Measurements from ENCODE around the gene RING1. TPM values are rescaled to one million over a fixed set of nuclear protein-coding genes. Genes with fewer than 3 reads are reported as not detected.

The RING1 gene
- total and polyA plus RNA-seq, 5 donors: 30.4 to 38.2 (median 33.7) TPM

- Histone ChIP-seq H3K4me1 (ENCODE audit: control insufficient read depth, insufficient read depth, low read length) (peaks cover 3% of the 10 kb centered on the region), H3K4me3 (ENCODE audit: low read length) (no peak overlapping the region), H3K27me3 (ENCODE audit: control insufficient read depth, insufficient read depth) (no peaks in the 10 kb centered on the region), H3K27ac (ENCODE audit: low read length) (no peak overlapping the region), H3K9me3 (ENCODE audit: control insufficient read depth, low read length) (no peaks in the 10 kb centered on the region)
- WGBS: 63% methylated on average over 8 of the region's 8 CpGs
- intact Hi-C loops (cut with DNase I): no loop called here
- ATAC-seq (no peak), DNase-seq (peak in 1 of 3 donors; percentile 10)
These were observed 13.8 kb upstream of the RING1 start for GRCh38 chr6:33194431-33194979.

- Histone ChIP-seq H3K27me3 (ENCODE audit: control insufficient read depth, insufficient read depth) (no peaks in the 10 kb centered on the region), H3K9me3 (ENCODE audit: control insufficient read depth, low read length) (no peaks in the 10 kb centered on the region), H3K4me3 (ENCODE audit: low read length) (no peak overlapping the region), H3K27ac (ENCODE audit: low read length) (no peak overlapping the region), H3K4me1 (ENCODE audit: control insufficient read depth, insufficient read depth, low read length) (peaks cover 3% of the 10 kb centered on the region)
- 72% methylated on average over 15 of the region's 15 CpGs for WGBS
- ATAC-seq (no peak), DNase-seq (peak in 1 of 3 donors; percentile 56)
- intact Hi-C loops (cut with DNase I): loop anchor here in 1 of 4 donors (5.0 kb wide), 1 partner anchor 33 kb away; no protein-coding TSS in a partner anchor
These were observed 12.8 kb upstream of the RING1 start for GRCh38 chr6:33195304-33196165.

GRCh38 chr6:33197431-33198048 is 10.8 kb upstream of the RING1 start:
- H3K27me3 ChIP-seq (ENCODE audit: control insufficient read depth, insufficient read depth): no peaks in the 10 kb centered on the region
- peaks cover 4% of the 10 kb centered on the region for H3K4me1 ChIP-seq (ENCODE audit: control insufficient read depth, insufficient read depth, low read length)
- WGBS: 30% methylated on average over 12 of the region's 12 CpGs
- H3K4me3 ChIP-seq (ENCODE audit: low read length): no peak overlapping the region
- DNase-seq (peak in 2 of 3 donors; percentile 72 to 73), ATAC-seq (peak; percentile 10 to 22)
- no peaks in the 10 kb centered on the region for H3K9me3 ChIP-seq (ENCODE audit: control insufficient read depth, low read length)
- no peak overlapping the region for H3K27ac ChIP-seq (ENCODE audit: low read length)
- intact Hi-C loops (cut with DNase I): loop anchor here in 1 of 4 donors (5.0 kb wide), 1 partner anchor 35 kb away; no protein-coding TSS in a partner anchor

- no peak overlapping the region for H3K4me3 ChIP-seq (ENCODE audit: low read length)
- no peak overlapping the region for H3K27ac ChIP-seq (ENCODE audit: low read length)
These were observed 10.0 kb upstream of the RING1 start for GRCh38 chr6:33198159-33198852.

GRCh38 chr6:33198853-33199436 is 9.4 kb upstream of the RING1 start:
- ATAC-seq (no peak), DNase-seq (peak in 1 of 3 donors; percentile 44)
- WGBS: 37% methylated on average over 3 of the region's 3 CpGs
- Histone ChIP-seq H3K27me3 (ENCODE audit: control insufficient read depth, insufficient read depth) (no peaks in the 10 kb centered on the region), H3K27ac (ENCODE audit: low read length) (no peak overlapping the region), H3K4me1 (ENCODE audit: control insufficient read depth, insufficient read depth, low read length) (peaks cover 7% of the 10 kb centered on the region), H3K9me3 (ENCODE audit: control insufficient read depth, low read length) (no peaks in the 10 kb centered on the region), H3K4me3 (ENCODE audit: low read length) (peak overlapping the region; percentile 85)
- intact Hi-C loops (cut with DNase I): loop anchor here in 1 of 4 donors (5.0 kb wide), 1 partner anchor 37 kb away; no protein-coding TSS in a partner anchor

More at GRCh38 chr6:33198159-33198852, 10.0 kb upstream of the RING1 start:
- no peaks in the 10 kb centered on the region for H3K27me3 ChIP-seq (ENCODE audit: control insufficient read depth, insufficient read depth)
- DNase-seq (peak in 1 of 3 donors; percentile 40), ATAC-seq (no peak)
- no peaks in the 10 kb centered on the region for H3K9me3 ChIP-seq (ENCODE audit: control insufficient read depth, low read length)
- peaks cover 4% of the 10 kb centered on the region for H3K4me1 ChIP-seq (ENCODE audit: control insufficient read depth, insufficient read depth, low read length)
- WGBS: 70% methylated on average over 6 of the region's 6 CpGs
- intact Hi-C loops (cut with DNase I): loop anchor here in 1 of 4 donors (5.0 kb wide), 1 partner anchor 36 kb away; no protein-coding TSS in a partner anchor

- 1% methylated on average over 26 of the region's 26 CpGs for WGBS
- Histone ChIP-seq H3K4me1 (ENCODE audit: control insufficient read depth, insufficient read depth, low read length) (peaks cover 9% of the 10 kb centered on the region), H3K27ac (ENCODE audit: low read length) (peak overlapping the region; percentile 95), H3K9me3 (ENCODE audit: control insufficient read depth, low read length) (no peaks in the 10 kb centered on the region), H3K27me3 (ENCODE audit: control insufficient read depth, insufficient read depth) (no peaks in the 10 kb centered on the region), H3K4me3 (ENCODE audit: low read length) (peak overlapping the region; percentile 85)
- ATAC-seq (peak; percentile 35 to 59), DNase-seq (peak; percentile 79 to 91 (median 89))
- intact Hi-C loops (cut with DNase I): loop anchor here in 1 of 4 donors (5.0 kb wide), 1 partner anchor 37 kb away; no protein-coding TSS in a partner anchor
These were observed 8.5 kb upstream of the RING1 start for GRCh38 chr6:33199687-33200218.

DNA sequence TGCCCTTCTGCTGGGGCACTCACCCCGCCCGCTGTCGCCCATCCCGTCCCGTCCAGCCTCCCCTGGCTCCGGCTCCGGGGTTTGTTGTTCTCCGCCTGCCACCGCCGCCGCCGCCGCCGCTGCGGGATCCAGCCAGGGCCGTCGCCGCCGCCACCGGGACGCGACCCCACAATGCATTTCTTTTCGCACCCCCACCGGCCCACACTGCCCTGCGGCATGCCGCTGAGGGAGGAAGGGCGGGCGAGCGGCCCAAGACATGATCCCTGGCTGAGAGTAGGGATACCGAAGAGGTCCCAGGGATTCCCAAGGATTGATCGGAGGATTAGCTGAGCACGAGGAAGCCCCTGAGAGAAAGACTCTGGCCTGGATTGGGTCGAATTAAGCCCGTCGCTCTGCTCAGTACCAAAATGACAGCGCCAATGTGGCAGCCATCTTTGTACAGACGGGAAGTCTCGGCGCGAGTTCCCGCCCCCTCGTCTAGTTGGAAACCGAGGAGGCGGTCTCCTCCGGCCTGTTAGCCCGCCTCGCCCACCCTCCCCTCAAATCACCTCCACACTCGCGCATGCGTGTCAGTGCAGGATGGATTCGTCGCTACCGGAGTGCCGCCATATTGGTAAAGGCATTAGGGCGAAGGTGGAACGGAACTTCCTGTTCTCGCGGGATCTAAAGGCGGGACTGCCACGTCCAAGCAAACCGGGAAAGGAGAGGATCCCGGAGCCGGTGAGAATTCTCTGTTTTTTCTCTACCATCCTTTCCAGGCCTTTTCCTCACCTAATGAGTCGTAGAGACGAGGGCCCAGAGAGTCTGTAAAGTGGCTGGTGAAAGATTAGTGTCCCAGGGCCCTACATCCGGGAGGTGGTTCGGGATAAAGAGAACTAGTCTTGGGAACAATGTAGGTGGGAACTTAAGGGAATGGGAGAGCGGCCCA is 7.8 kb upstream of the RING1 start, which contains the start of the genes RXRB and SLC39A7:
TSS of gene RXRB (minus strand) at position 447 of the 928 bp plus-strand sequence. CDS start at position 258, 189 bp downstream.
TSS of gene SLC39A7 (plus strand) at position 649 of the 928 bp plus-strand sequence. CDS start 379 bp downstream, outside the sequence.
- WGBS: under 1% methylated on average over 68 of the region's 68 CpGs
- intact Hi-C loops (cut with DNase I): no loop called here
- peaks cover 15% of the 10 kb centered on the region for H3K4me1 ChIP-seq (ENCODE audit: control insufficient read depth, insufficient read depth, low read length)
- peak within 1 kb of the TSS; percentile 95 for H3K27ac ChIP-seq (ENCODE audit: low read length)
- ATAC-seq (peak; percentile 90 to 91), DNase-seq (peak; percentile 100)
- H3K4me3 ChIP-seq (ENCODE audit: low read length): peak within 1 kb of the TSS; percentile 85
- H3K9me3 ChIP-seq (ENCODE audit: control insufficient read depth, low read length): no peaks in the 10 kb centered on the region
- no peaks in the 10 kb centered on the region for H3K27me3 ChIP-seq (ENCODE audit: control insufficient read depth, insufficient read depth)

DNA sequence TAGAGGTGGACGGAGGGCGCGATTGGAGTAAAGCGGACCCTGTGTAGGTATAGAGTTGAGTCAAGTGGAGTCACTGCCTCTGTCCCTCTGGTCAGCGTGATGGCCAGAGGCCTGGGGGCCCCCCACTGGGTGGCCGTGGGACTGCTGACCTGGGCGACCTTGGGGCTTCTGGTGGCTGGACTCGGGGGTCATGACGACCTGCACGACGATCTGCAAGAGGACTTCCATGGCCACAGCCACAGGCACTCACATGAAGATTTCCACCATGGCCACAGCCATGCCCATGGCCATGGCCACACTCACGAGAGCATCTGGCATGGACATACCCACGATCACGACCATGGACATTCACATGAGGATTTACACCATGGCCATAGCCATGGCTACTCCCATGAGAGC is 7.2 kb upstream of the RING1 start:
- Histone ChIP-seq H3K27me3 (ENCODE audit: control insufficient read depth, insufficient read depth) (no peaks in the 10 kb centered on the region), H3K9me3 (ENCODE audit: control insufficient read depth, low read length) (no peaks in the 10 kb centered on the region), H3K27ac (ENCODE audit: low read length) (peak overlapping the region; percentile 87), H3K4me3 (ENCODE audit: low read length) (peak overlapping the region; percentile 85), H3K4me1 (ENCODE audit: control insufficient read depth, insufficient read depth, low read length) (peaks cover 15% of the 10 kb centered on the region)
- peak; percentile 2 to 3 for ATAC-seq
- 1% methylated on average over 14 of the region's 14 CpGs for WGBS
- DNase-seq: peak in 1 of 3 donors; percentile 75
- intact Hi-C loops (cut with DNase I): no loop called here

DNA sequence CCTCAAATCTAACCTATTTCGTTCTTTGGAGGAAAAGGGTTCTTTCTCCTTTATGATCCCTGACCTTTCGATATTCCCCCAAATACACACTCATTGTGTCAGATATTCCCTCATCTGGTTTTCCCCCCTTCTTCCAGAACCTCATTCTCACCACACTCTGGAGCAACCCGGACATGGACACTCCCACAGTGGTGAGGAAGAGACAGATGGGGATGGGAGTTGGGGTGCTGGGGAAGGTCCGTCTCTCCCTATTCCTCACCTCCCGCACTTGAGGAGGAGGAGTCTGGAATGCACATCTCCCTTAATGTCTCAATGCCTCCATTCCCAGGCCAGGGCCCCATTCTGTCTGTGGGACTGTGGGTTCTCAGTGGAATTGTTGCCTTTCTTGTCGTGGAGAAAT is 6.4 kb upstream of the RING1 start:
- ATAC-seq (no peak), DNase-seq (no peak)
- Histone ChIP-seq H3K27me3 (ENCODE audit: control insufficient read depth, insufficient read depth) (no peaks in the 10 kb centered on the region), H3K4me3 (ENCODE audit: low read length) (peak overlapping the region; percentile 85), H3K27ac (ENCODE audit: low read length) (no peak overlapping the region), H3K4me1 (ENCODE audit: control insufficient read depth, insufficient read depth, low read length) (peaks cover 15% of the 10 kb centered on the region), H3K9me3 (ENCODE audit: control insufficient read depth, low read length) (no peaks in the 10 kb centered on the region)
- WGBS: 79% methylated on average over 6 of the region's 6 CpGs
- intact Hi-C loops (cut with DNase I): no loop called here

Data from right cardiac atrium (tissue), 5 donors.